ENCODE measurements around the gene RBM33. TPM values are rescaled to one million over a fixed set of nuclear protein-coding genes. Genes with fewer than 3 reads are reported as not detected.
"Not testable (repeated sequence)": the region's sequence is repeated elsewhere in the genome, so short reads cannot be mapped to it uniquely, and the experiment has no call there.

RBM33 gene
- total RNA-seq, 1 donor from 2014 or later: 77.0 TPM

- intact Hi-C loops (cut with micrococcal nuclease): loop anchor here (1.0 to 5.0 kb wide), 2 partner anchors 659 to 1003 kb away; no protein-coding TSS in a partner anchor
Measured at GRCh38 chr7:155814316-155815276, 170.1 kb downstream of the RBM33 start.

GRCh38 chr7:155815332-155816191 lies 171.1 kb downstream of the RBM33 start:
- intact Hi-C loops (cut with micrococcal nuclease): loop anchor here (1.0 kb wide), 1 partner anchor 658 kb away; no protein-coding TSS in a partner anchor

GRCh38 chr7:155816192-155816508 lies 171.7 kb downstream of the RBM33 start:
- intact Hi-C loops (cut with micrococcal nuclease): no loop called here

GRCh38 chr7:155816996-155817395 lies 172.5 kb downstream of the RBM33 start:
- intact Hi-C loops (cut with micrococcal nuclease): no loop called here

GRCh38 chr7:155817515-155817914 lies 173.1 kb downstream of the RBM33 start:
- intact Hi-C loops (cut with micrococcal nuclease): not testable (repeated sequence)

- intact Hi-C loops (cut with micrococcal nuclease): no loop called here
Measured at GRCh38 chr7:155818154-155818819, 173.8 kb downstream of the RBM33 start.

- intact Hi-C loops (cut with micrococcal nuclease): no loop called here
Measured at GRCh38 chr7:155818820-155819168, 174.3 kb downstream of the RBM33 start.

GRCh38 chr7:155819186-155819585 lies 174.7 kb downstream of the RBM33 start:
- intact Hi-C loops (cut with micrococcal nuclease): no loop called here

GRCh38 chr7:155820246-155820645 lies 175.8 kb downstream of the RBM33 start:
- intact Hi-C loops (cut with micrococcal nuclease): no loop called here

GRCh38 chr7:155820788-155821187 lies 176.3 kb downstream of the RBM33 start:
- intact Hi-C loops (cut with micrococcal nuclease): no loop called here

GRCh38 chr7:155821851-155822250 lies 177.4 kb downstream of the RBM33 start:
- intact Hi-C loops (cut with micrococcal nuclease): no loop called here

- intact Hi-C loops (cut with micrococcal nuclease): no loop called here
Measured at GRCh38 chr7:155824227-155824886, 179.9 kb downstream of the RBM33 start.

- intact Hi-C loops (cut with micrococcal nuclease): no loop called here
Measured at GRCh38 chr7:155825336-155825735, 180.9 kb downstream of the RBM33 start.

GRCh38 chr7:155829796-155830470 lies 185.5 kb downstream of the RBM33 start:
- intact Hi-C loops (cut with micrococcal nuclease): no loop called here

Other genes with a start within 250 kb of the RBM33 start
- not detected in 2 replicates for gene EN2, start 186.5 kb upstream of the RBM33 start, total RNA-seq
- gene CNPY1, start 98.1 kb upstream of the RBM33 start, total RNA-seq: not detected in 2 replicates
- gene SHH, start 167.8 kb downstream of the RBM33 start, total RNA-seq: 0.05 TPM in 2 replicates

Data from T-helper 2 cell treated with Interferon-gamma antibody and Interleukin-4, amounts not matched to agents 100 ng/mL and 5 ng/mL, for 36 hours (primary cell).